Activated naive CD4-positive, alpha-beta T cell treated with anti-CD3 and anti-CD28 coated beads for 36 hours (primary cell): ENCODE data around the gene FBXL5. TPM values are rescaled to one million over a fixed set of nuclear protein-coding genes. Genes with fewer than 3 reads are reported as not detected.

Experiments used
- CTCF ChIA-PET: fragments of 350-600 bp; sonication (Branson Sonifier 250); formaldehyde crosslinking; loops from one replicate; lab custom pipeline; 2021; ENCODE audit warnings: antibody characterized with exemption; lab: Charles Lee
- DNase-seq: peaks from one replicate; pipeline ENCODE4 v3.0.0-alpha.2; 2020
- H3K27ac Mint-ChIP-seq: one replicate; pipeline ENCODE4 v1.8.0; 2021; ENCODE audit warnings: mild to moderate bottlenecking, mixed read lengths
- H3K27me3 Mint-ChIP-seq: one replicate; pipeline ENCODE4 v1.8.0; 2021; ENCODE audit warnings: low read depth, mixed read lengths
- H3K36me3 Mint-ChIP-seq: one replicate; pipeline ENCODE4 v1.8.0; 2021; ENCODE audit warnings: low read depth, mixed read lengths
- H3K4me1 Mint-ChIP-seq: one replicate; pipeline ENCODE4 v1.8.0; 2021; ENCODE audit warnings: low read depth, mixed read lengths
- H3K4me3 Mint-ChIP-seq: one replicate; pipeline ENCODE4 v1.8.0; 2021; ENCODE audit warnings: mild to moderate bottlenecking, moderate library complexity, mixed read lengths
- H3K9me3 Mint-ChIP-seq: one replicate; pipeline ENCODE4 v1.8.0; 2021; ENCODE audit warnings: mixed read lengths
- intact Hi-C: fragments of 100-400 bp; cut with micrococcal nuclease; formaldehyde crosslinking; loops from one replicate; pipeline ENCODE4 v1.15.1; 2023
- total RNA-seq, 2 experiments: library from RNA; stranded (reverse); gene quantifications; one replicate each; pipeline ENCODE4 v1.2.3, GENCODE V29; 2021

Gene FBXL5, protein sequence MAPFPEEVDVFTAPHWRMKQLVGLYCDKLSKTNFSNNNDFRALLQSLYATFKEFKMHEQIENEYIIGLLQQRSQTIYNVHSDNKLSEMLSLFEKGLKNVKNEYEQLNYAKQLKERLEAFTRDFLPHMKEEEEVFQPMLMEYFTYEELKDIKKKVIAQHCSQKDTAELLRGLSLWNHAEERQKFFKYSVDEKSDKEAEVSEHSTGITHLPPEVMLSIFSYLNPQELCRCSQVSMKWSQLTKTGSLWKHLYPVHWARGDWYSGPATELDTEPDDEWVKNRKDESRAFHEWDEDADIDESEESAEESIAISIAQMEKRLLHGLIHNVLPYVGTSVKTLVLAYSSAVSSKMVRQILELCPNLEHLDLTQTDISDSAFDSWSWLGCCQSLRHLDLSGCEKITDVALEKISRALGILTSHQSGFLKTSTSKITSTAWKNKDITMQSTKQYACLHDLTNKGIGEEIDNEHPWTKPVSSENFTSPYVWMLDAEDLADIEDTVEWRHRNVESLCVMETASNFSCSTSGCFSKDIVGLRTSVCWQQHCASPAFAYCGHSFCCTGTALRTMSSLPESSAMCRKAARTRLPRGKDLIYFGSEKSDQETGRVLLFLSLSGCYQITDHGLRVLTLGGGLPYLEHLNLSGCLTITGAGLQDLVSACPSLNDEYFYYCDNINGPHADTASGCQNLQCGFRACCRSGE
- 10 to 100 TPM; 30.8 to 31.0 TPM for total RNA-seq

- Mint-ChIP-seq H3K36me3 (peaks cover 3% of the 10 kb centered on the region), H3K9me3 (no peaks in the 10 kb centered on the region), H3K27me3 (no peaks in the 10 kb centered on the region), H3K4me3 (peak within 1 kb of the TSS; percentile 99), H3K27ac (peak within 1 kb of the TSS; percentile 96), H3K4me1 (peaks cover 68% of the 10 kb centered on the region)
- CTCF ChIA-PET, result interaction anchor here (0.7 to 1.6 kb wide), 3 partner anchors 30 to 197 kb away, joined by 3 to 6 read pairs (median 3); no protein-coding TSS in a partner anchor
- intact Hi-C loops, result loop anchor here (1.0 to 10.0 kb wide), 12 partner anchors 26 to 2001 kb away; partner anchors contain the start of genes BST1, CD38, CPEB2 and FAM200B
- peak; percentile 79 for DNase-seq
These were observed at the start of gene FBXL5 for GRCh38 chr4:15655223-15656037. FBXL5 (minus strand) TSS chr4:15655357; CDS start chr4:15655287, 70 bp downstream.

GRCh38 chr4:15704129-15704528, 49.0 kb upstream of the FBXL5 start:
- Mint-ChIP-seq H3K4me1 (peaks cover 12% of the 10 kb centered on the region), H3K4me3 (no peak overlapping the region), H3K9me3 (no peaks in the 10 kb centered on the region), H3K27ac (no peak overlapping the region), H3K36me3 (no peaks in the 10 kb centered on the region), H3K27me3 (peaks cover 10% of the 10 kb centered on the region)
- intact Hi-C loops, result no loop called here
- DNase-seq, result no peak
- CTCF ChIA-PET, result no interaction called here

GRCh38 chr4:15703439-15703838, 48.3 kb upstream of the FBXL5 start:
- CTCF ChIA-PET, result interaction anchor here (1.6 kb wide), 1 partner anchor 9 kb away, joined by 3 read pairs; no protein-coding TSS in a partner anchor
- intact Hi-C loops, result loop anchor here (1.0 to 2.0 kb wide), 3 partner anchors 21 to 75 kb away; partner anchors contain the start of genes CD38 and FBXL5
- no peaks in the 10 kb centered on the region for H3K36me3 Mint-ChIP-seq

GRCh38 chr4:15702941-15703403, 47.8 kb upstream of the FBXL5 start, which contains the start of gene BST1:
BST1 (plus strand) TSS chr4:15703065; CDS start chr4:15703145, 80 bp downstream.
- intact Hi-C loops, result loop anchor here (1.0 to 2.0 kb wide), 3 partner anchors 21 to 76 kb away; partner anchors contain the start of genes CD38 and FBXL5
- Mint-ChIP-seq H3K4me3 (peak within 1 kb of the TSS; percentile 82), H3K4me1 (peaks cover 12% of the 10 kb centered on the region), H3K9me3 (no peaks in the 10 kb centered on the region), H3K36me3 (no peaks in the 10 kb centered on the region), H3K27ac (no peak within 1 kb of the TSS), H3K27me3 (peaks cover 15% of the 10 kb centered on the region)
- DNase-seq, result peak; percentile 80
- CTCF ChIA-PET, result interaction anchor here (1.2 to 1.6 kb wide), 2 partner anchors 9 to 224 kb away, joined by 3 read pairs; no protein-coding TSS in a partner anchor

More at GRCh38 chr4:15703439-15703838, 48.3 kb upstream of the FBXL5 start:
- Mint-ChIP-seq H3K27me3 (peaks cover 12% of the 10 kb centered on the region), H3K4me1 (peaks cover 12% of the 10 kb centered on the region), H3K27ac (no peak overlapping the region), H3K9me3 (no peaks in the 10 kb centered on the region), H3K4me3 (peak overlapping the region; percentile 82)
- no peak for DNase-seq

GRCh38 chr4:15696866-15697265, 41.7 kb upstream of the FBXL5 start:
- CTCF ChIA-PET, result interaction anchor here (0.7 kb wide), 1 partner anchor 260 kb away, joined by 3 read pairs; no protein-coding TSS in a partner anchor
- Mint-ChIP-seq H3K4me3 (no peak overlapping the region), H3K27ac (no peak overlapping the region), H3K36me3 (no peaks in the 10 kb centered on the region), H3K4me1 (peaks cover 3% of the 10 kb centered on the region), H3K9me3 (no peaks in the 10 kb centered on the region), H3K27me3 (peaks cover 17% of the 10 kb centered on the region)
- intact Hi-C loops, result no loop called here
- no peak for DNase-seq

DNA sequence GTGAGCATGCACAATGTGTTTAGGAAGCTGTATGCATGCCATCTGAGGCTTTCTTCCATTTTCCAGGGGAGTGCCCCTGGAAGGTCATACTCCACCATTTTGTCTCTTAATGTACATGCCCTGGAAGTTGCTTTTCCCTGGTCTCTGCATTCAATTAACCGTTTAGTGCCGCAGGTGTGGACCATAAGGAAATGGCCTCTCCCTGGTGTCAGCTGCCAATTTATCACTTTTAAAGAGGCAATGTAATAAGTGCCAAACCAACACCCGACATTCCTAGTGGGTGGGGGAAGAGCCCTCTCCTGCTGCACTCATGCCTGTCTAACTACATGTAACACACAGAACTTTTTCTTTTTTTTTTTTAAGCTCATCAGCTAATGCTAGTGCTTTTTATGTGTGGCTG, 40.6 kb upstream of the FBXL5 start:
- no peaks in the 10 kb centered on the region for H3K36me3 Mint-ChIP-seq
- no peak for DNase-seq
- intact Hi-C loops, result no loop called here
- no peaks in the 10 kb centered on the region for H3K9me3 Mint-ChIP-seq
- H3K27ac Mint-ChIP-seq, result no peak overlapping the region
- no peak overlapping the region for H3K4me3 Mint-ChIP-seq
- H3K4me1 Mint-ChIP-seq, result peaks cover 4% of the 10 kb centered on the region
- peaks cover 17% of the 10 kb centered on the region for H3K27me3 Mint-ChIP-seq
- CTCF ChIA-PET, result interaction anchor here (0.7 kb wide), 2 partner anchors 218 to 270 kb away, joined by 3 read pairs; no protein-coding TSS in a partner anchor

- intact Hi-C loops, result no loop called here
- no peak for DNase-seq
- no peak overlapping the region for H3K4me3 Mint-ChIP-seq
- peaks cover 15% of the 10 kb centered on the region for H3K27me3 Mint-ChIP-seq
- H3K36me3 Mint-ChIP-seq, result no peaks in the 10 kb centered on the region
- H3K27ac Mint-ChIP-seq, result no peak overlapping the region
- CTCF ChIA-PET, result interaction anchor here (0.7 kb wide), 2 partner anchors 218 to 270 kb away, joined by 3 read pairs; no protein-coding TSS in a partner anchor
- H3K4me1 Mint-ChIP-seq, result peaks cover 4% of the 10 kb centered on the region
- H3K9me3 Mint-ChIP-seq, result no peaks in the 10 kb centered on the region
These were observed 40.1 kb upstream of the FBXL5 start for GRCh38 chr4:15695240-15695699.

GRCh38 chr4:15694431-15694830, 39.3 kb upstream of the FBXL5 start:
- no peaks in the 10 kb centered on the region for H3K36me3 Mint-ChIP-seq
- intact Hi-C loops, result no loop called here
- no peak overlapping the region for H3K4me3 Mint-ChIP-seq
- CTCF ChIA-PET, result interaction anchor here (0.6 kb wide), 1 partner anchor 463 kb away, joined by 3 read pairs; no protein-coding TSS in a partner anchor
- peaks cover 10% of the 10 kb centered on the region for H3K27me3 Mint-ChIP-seq
- peaks cover 4% of the 10 kb centered on the region for H3K4me1 Mint-ChIP-seq
- no peak overlapping the region for H3K27ac Mint-ChIP-seq
- H3K9me3 Mint-ChIP-seq, result no peaks in the 10 kb centered on the region
- DNase-seq, result no peak

DNA sequence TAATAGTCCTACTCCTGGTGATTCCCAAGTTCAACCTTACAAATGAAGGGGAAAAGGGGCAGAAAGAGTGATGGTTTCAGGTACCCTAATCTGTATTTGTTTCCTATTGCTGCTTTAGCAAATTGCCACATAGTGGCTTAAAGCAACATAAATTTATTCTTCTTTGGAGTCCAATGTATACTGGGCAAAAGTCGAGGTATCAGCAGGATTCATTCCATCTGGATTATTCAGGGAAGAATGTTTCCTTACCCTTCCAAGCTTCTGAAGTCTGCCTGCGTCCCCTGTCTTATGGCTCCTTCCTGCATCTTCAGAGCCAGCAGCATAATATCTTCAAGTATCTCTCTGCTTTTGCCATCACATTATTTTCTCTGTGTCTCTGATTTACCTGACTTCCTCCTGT, 37.4 kb upstream of the FBXL5 start:
- DNase-seq, result no peak
- Mint-ChIP-seq H3K4me3 (no peak overlapping the region), H3K9me3 (no peaks in the 10 kb centered on the region), H3K36me3 (peaks cover under 1% of the 10 kb centered on the region), H3K27me3 (peaks cover 2% of the 10 kb centered on the region), H3K27ac (no peak overlapping the region), H3K4me1 (peaks cover 4% of the 10 kb centered on the region)
- intact Hi-C loops, result no loop called here
- CTCF ChIA-PET, result interaction anchor here (0.8 kb wide), 1 partner anchor 64 kb away, joined by 5 read pairs; no protein-coding TSS in a partner anchor

DNA sequence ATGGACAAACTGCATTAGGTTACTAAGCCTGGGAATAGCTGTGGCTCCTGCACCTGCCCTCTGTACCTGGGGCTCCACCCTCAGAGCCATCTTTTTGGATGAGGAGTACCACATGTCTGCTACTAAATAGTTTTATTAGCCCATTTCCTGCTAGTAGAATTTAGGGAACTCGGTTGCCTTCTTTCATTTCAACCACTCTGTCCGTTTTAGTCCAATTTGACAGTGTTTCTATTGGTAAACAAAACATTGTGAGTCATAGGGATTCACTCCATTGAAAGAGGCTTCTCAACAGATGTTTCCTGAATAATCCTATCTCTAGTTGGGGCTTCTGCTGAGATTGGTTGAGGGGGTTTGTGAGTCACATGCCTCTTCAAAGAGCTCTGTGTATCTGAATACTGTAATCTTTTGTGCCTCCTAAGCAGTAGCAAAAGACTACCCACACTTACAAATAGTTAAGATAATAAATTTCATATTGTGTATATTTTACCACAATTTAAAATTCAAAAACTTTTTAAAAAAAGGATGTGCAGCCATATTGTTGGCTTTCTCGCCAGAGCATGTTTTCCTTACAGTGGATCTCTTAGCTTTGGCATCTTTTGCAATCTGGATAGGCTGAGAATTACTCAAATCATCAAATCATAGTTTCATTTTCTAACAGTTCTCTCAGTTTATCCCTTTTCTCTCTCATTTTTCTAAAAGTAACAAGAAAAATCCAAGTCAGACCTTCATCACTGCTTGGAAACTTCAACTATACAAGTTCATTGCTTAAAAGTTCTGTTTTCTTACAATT, 36.4 kb upstream of the FBXL5 start:
- Mint-ChIP-seq H3K36me3 (peaks cover 2% of the 10 kb centered on the region), H3K9me3 (no peaks in the 10 kb centered on the region), H3K4me3 (no peak overlapping the region), H3K27ac (no peak overlapping the region), H3K4me1 (peaks cover 4% of the 10 kb centered on the region), H3K27me3 (no peaks in the 10 kb centered on the region)
- CTCF ChIA-PET, result no interaction called here
- intact Hi-C loops, result no loop called here
- no peak for DNase-seq
